GM21529 (cell line): ENCODE data around the gene FIBCD1.

Source experiments
- ATAC-seq: cut with Tn5 transposase; IDR thresholded peaks from one replicate; pipeline ENCODE4 v1.9.1; 2021; ENCODE audit not compliant: unreplicated experiment

Gene FIBCD1

GRCh38 chr9:130923611-130924447 lies 15.2 kb downstream of the FIBCD1 start:
- ATAC-seq, result no peak

- no peak for ATAC-seq
Observed at GRCh38 chr9:130922893-130923610, 16.0 kb downstream of the FIBCD1 start.

- no peak for ATAC-seq
Observed at GRCh38 chr9:130921989-130922892, 16.8 kb downstream of the FIBCD1 start.

GRCh38 chr9:130921300-130921988 lies 17.6 kb downstream of the FIBCD1 start:
- ATAC-seq, result no peak

DNA sequence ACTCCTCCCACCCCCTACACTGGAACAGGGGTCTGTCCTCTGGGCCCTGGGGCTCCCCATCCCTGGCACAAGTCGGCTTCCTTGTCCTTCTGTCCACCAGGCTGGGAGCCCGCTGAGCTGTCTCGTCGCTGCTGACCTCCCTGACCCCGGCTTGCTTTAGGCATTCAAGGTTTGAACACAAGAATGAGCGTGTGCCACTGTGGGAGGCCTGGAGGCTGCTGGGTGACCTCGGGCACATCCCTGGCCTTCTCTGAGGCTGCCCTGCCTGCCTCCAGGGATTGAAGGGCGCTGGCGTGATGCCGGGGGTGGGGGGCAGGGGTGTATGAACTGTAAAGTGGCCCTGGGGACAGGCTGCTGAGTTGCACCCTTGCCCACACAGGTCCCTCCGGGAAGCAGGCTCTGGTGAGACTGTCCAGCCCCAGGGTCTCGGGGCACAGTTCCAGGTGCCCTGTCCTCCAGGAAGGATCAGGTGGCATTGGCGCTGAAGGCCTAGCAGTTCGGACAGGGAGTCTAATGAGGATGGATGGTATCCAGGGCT lies 18.2 kb downstream of the FIBCD1 start:
- no peak for ATAC-seq

DNA sequence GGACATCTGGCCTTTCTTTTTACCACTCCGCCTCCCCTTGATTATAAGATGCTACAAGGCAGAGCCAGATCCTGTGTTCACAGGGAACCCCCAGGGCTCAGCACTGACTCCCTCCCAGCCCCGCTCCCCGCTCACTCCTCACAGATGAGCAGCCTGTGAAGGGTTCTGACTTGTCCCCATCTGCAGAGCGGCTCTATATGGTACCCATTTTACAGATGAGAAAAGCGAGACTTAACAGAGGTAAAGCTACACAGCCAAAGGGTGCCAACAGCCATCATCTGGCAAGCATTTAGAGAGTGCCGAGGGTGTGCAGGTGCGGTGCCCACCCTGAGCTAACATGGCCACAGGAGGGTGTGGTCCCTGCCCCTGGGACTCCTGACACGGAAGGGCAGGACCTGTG lies 18.8 kb downstream of the FIBCD1 start:
- ATAC-seq, result no peak

DNA sequence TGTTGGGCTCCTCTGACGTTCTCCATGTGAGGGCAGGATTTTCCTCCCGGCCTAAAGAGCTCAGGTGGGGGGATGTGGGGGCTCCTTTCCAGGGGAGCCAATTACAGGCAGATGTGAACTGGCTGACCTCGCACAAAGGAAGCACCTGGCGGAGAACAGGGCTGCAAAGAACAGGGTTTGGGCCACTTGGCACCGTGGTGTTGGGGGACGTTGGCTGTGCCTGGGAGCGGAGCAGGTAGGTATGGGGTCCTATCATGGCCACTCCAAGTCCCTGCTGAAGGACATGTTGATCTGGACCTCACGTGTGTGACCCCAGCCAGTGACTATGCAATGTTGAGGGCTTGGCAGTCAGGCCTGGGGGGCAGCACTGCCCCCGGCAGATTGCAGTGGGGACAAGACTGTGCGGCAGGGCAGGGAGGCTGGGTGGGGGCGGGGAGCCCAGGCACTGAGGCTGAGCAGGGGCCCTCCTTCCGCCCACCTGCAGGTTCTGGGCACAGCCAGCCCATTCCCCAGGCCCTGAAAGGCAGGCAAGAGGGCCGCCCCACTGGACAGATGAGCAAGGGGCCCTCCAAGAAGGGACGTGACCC lies 19.4 kb downstream of the FIBCD1 start:
- ATAC-seq, result no peak

- no peak for ATAC-seq
Observed at GRCh38 chr9:130918826-130919558, 20.1 kb downstream of the FIBCD1 start.

DNA sequence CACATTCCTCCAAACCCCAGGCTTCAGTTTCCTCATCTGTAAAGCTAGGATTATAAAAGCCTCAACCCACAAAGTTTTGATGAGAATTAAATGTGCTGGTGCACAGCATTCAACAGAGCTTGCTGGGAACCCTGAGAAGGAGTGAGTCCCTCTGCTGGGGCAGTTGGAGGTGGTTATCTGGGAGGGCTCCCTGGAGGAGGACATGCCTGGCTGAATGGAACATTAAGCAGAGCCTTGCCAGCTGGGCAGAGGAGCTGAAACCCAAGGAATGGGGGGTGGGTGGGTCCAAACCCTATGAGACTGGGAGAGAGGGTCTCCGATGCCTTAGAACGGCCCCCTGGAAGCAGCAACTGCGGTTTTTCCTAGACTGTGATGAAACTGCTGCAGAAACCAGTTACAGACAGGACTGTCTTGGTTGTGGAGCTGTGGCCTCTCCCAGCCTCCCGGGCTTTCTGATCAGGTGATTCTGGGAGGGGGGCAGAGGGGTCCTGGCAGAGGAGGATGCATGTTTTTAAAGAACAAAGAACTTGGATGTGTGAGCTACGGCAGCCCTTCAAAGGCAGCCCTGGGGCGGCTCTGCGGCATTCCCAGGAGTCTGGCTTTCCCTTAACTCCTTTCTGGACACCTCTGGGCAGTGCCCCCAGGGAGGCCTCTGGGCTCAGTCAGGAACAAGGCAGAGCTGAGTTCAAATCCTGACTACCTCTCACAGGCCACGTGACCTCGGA lies 20.8 kb downstream of the FIBCD1 start:
- ATAC-seq, result no peak

- no peak for ATAC-seq
Observed at GRCh38 chr9:130917168-130917960, 21.7 kb downstream of the FIBCD1 start.

DNA sequence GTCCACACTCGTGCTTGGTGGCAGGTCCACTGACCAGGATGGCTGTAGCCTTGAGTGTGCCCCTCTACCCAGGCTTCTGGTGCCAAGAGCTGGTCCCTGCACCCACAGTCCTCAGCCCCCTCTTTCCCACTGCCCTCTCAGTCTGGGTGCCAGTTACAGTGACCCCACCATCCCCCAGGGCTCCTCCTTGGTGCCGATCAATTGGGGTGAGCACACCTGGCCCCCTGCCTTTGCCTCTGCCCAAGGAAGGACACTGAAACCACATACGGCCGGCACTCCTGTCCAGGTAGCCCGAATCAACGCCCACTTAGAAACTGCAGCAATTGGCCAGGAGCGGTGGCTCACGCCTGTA lies 24.0 kb downstream of the FIBCD1 start:
- ATAC-seq, result no peak

DNA sequence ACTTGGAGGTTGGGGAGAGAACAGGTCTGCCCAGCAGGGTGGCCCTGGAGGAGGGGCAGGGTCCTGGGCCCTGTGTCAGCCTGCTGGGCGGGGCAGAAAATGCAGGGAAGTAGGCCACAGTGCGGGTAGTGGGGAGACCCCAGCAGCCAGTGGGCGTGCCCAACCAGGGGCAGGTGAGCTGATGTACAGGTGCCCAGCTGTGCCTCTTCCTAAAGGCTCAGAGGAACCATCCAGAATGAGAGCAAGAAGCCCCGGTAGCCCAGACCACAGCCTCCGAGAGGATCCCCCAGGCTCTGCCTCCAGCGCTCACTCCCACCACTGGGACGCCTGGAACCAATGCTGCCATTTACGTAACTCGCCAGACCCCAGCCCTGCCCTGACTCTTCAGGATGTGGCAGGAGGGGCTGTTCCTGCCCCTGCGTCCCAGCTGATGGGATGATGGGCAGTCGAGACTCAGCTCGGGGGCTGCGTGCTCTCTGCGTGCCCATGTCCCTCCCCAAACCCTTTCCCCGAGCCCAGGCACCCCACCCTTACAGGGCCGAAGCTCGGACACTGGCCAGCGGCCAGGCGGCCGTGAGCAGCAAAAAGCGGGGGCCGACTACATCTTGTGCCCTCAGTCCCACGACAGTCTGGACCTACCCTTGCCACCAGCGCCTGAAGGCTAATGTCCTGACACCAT lies 24.5 kb downstream of the FIBCD1 start:
- ATAC-seq, result no peak

GRCh38 chr9:130913599-130914416 lies 25.2 kb downstream of the FIBCD1 start:
- no peak for ATAC-seq

GRCh38 chr9:130912932-130913598 lies 26.0 kb downstream of the FIBCD1 start:
- ATAC-seq, result no peak

DNA sequence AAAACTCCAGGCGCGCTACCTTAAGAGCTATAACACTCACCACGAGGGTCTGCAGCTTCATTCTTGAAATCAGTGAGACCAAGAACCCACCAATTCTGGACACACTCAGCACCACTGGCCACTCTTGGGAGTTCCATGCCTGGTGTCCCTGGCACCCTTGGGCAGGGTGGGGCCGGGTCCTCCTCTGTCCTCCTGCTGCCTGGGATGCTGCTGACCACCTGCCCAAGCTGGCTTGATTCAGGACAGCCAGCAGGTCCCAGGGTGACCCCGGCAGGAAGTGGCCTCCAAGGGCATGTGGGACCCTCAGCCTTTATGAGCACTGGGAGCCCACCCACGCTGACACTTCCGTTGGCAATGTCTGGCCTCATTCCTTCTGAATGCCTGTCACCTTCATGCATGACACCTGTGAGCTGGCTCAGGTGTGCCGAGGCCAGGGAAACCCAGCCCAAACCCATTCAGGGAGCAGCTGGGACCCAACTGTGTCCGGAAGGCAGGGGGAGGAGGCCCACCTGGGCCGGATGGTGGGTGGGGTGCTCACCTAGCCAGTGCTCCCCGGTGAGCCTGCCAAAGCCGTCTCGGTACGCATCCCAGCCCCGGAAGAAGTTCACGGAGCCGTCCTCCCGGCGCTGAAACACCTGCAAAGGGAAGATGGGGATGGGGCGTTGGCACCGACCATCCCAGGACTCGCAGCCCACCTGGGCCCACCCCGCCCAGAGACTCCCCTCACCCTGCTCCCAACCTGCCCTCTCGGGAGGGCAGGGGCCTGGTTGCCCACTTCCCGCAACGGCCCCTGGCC lies 27.6 kb downstream of the FIBCD1 start:
- no peak for ATAC-seq
